Keratinocyte (primary cell): ENCODE measurements around the gene TRIM25. TPM values are rescaled to one million over a fixed set of nuclear protein-coding genes. Genes with fewer than 3 reads are reported as not detected.

ENCODE experiments used
- DNase-seq: peaks from one replicate; pipeline ENCODE4 v3.0.0-alpha.2; 2011; ENCODE audit warnings: low read depth, missing footprints, low spot score
- FAIRE-seq: peaks from 2 replicates; lab custom pipeline; 2011; peaks lifted over from hg19 to GRCh38; lab: Jason Lieb, UNC
- H2AFZ ChIP-seq: 2 replicates; pipeline ENCODE4 v1.6.0; 2012; ENCODE audit warnings: low read length, control low read depth, inconsistent platforms; ENCODE audit not compliant: control insufficient read depth
- H3K27ac ChIP-seq: 2 replicates; pipeline ENCODE4 v1.5.1; 2011; ENCODE audit warnings: low read length; ENCODE audit not compliant: control insufficient read depth, insufficient read depth
- H3K27me3 ChIP-seq: 3 replicates; pipeline ENCODE4 v1.6.0; 2011; ENCODE audit warnings: low read length; ENCODE audit not compliant: control insufficient read depth, insufficient read depth; ENCODE audit errors: extremely low read depth
- H3K36me3 ChIP-seq, 2 experiments: 2 replicates in 1 of 2; 3 replicates in 1 of 2; pipeline ENCODE4 v1.5.1; 2011; ENCODE audit warnings: low read length in 2 of 2, mild to moderate bottlenecking in 1 of 2; ENCODE audit not compliant: control insufficient read depth in 2 of 2, insufficient read depth in 2 of 2; ENCODE audit errors: extremely low read depth in 1 of 2
- H3K4me1 ChIP-seq: 3 replicates; pipeline ENCODE4 v1.5.1; 2011; ENCODE audit warnings: low read length; ENCODE audit not compliant: control insufficient read depth, insufficient read depth; ENCODE audit errors: extremely low read depth
- H3K4me2 ChIP-seq: 3 replicates; pipeline ENCODE4 v1.6.0; 2011; ENCODE audit warnings: low read depth, low read length; ENCODE audit not compliant: control insufficient read depth, insufficient read depth; ENCODE audit errors: extremely low read depth
- H3K4me3 ChIP-seq, 3 experiments: fragments of 200-600 bp in 1 of 3; sonication (generic) in 1 of 3; 2 replicates in 2 of 3; 3 replicates in 1 of 3; pipeline ENCODE4 v1.5.1; 2011 to 2016; ENCODE audit warnings: low read length in 3 of 3, mild to moderate bottlenecking in 3 of 3, control low read depth in 2 of 3, inconsistent platforms in 1 of 3, low read depth in 1 of 3, mixed read lengths in 1 of 3, mixed run types in 1 of 3, moderate library complexity in 1 of 3; ENCODE audit not compliant: control insufficient read depth in 2 of 3, insufficient read depth in 2 of 3; ENCODE audit errors: extremely low read depth in 1 of 3
- H3K79me2 ChIP-seq: 2 replicates; pipeline ENCODE4 v1.6.0; 2012; ENCODE audit warnings: low read length; ENCODE audit not compliant: control insufficient read depth, insufficient read depth
- H3K9ac ChIP-seq: 3 replicates; pipeline ENCODE4 v1.6.0; 2011; ENCODE audit warnings: low read length; ENCODE audit not compliant: control insufficient read depth, insufficient read depth; ENCODE audit errors: extremely low read depth
- H3K9me1 ChIP-seq: 3 replicates; pipeline ENCODE4 v1.6.0; 2011; ENCODE audit warnings: low read length; ENCODE audit not compliant: control insufficient read depth, insufficient read depth; ENCODE audit errors: extremely low read depth
- H3K9me3 ChIP-seq: 2 replicates; pipeline ENCODE4 v1.5.1; 2012; ENCODE audit warnings: low read depth, low read length; ENCODE audit not compliant: control insufficient read depth
- H4K20me1 ChIP-seq: 3 replicates; pipeline ENCODE4 v1.6.0; 2011; ENCODE audit warnings: low read length; ENCODE audit not compliant: control insufficient read depth, insufficient read depth; ENCODE audit errors: extremely low read depth
- EZH2 ChIP-seq: IDR thresholded peaks from one replicate; pipeline ENCODE4 v1.6.1; 2012; ENCODE audit warnings: inconsistent platforms, mild to moderate bottlenecking, low read length, moderate library complexity
- dilution Hi-C: fragments of 300-500 bp; cut with MboI; formaldehyde crosslinking; loops from one replicate; pipeline ENCODE4 v1.7.0; 2020; ENCODE audit warnings: low sequenced_read_pairs; ENCODE audit not compliant: extremely low pct_ligation_motif_present
- polyA plus RNA-seq, 5 experiments: library from polyadenylated mRNA; depleted of rRNA in 3 of 5; stranded (reverse) in 3 of 5; stranded (forward) in 1 of 5; unstranded in 1 of 5; fragments of >200 nt; gene quantifications; 1 replicate in 1 of 5; 2 replicates in 3 of 5; 3 replicates in 1 of 5; pipeline versions ENCODE4 v1.2.1 to v1.2.3, GENCODE V29; 2011 to 2012; ENCODE audit warnings: missing spikeins in 2 of 5, low read depth in 1 of 5, low replicate concordance in 1 of 5
- TF ChIP-seq, protein P1 (sequence below), 3 experiments: IDR thresholded peaks in 1 of 3; conservative IDR thresholded peaks in 1 of 3; optimal IDR thresholded peaks in 1 of 3; 2 replicates in 2 of 3; 3 replicates in 1 of 3; pipeline versions ENCODE3 to v1.5.1; 2011; ENCODE audit warnings: low read length in 3 of 3, mild to moderate bottlenecking in 3 of 3, moderate library complexity in 2 of 3, control low read depth in 1 of 3, inconsistent platforms in 1 of 3; ENCODE audit not compliant: insufficient read depth in 2 of 3; ENCODE audit errors: extremely low read depth in 1 of 3

The TRIM25 gene
- polyA plus RNA-seq, 1 donor (not counting 4 experiments of a cell fraction or from before 2014, with no cell fraction given): 60.3 TPM

GRCh38 chr17:56956992-56957391 lies 43.1 kb upstream of the TRIM25 start:
- FAIRE-seq: no peak
- no peak for DNase-seq
- no peaks in the 10 kb centered on the region for H3K9me3 ChIP-seq
- no peak overlapping the region for H3K27ac ChIP-seq
- H3K9me1 ChIP-seq: no peaks in the 10 kb centered on the region
- peaks cover 14% of the 10 kb centered on the region for H3K4me1 ChIP-seq
- peaks cover 0 to 3% of the 10 kb centered on the region in 2 experiments for H3K36me3 ChIP-seq
- no peaks in the 10 kb centered on the region for H4K20me1 ChIP-seq
- H3K79me2 ChIP-seq: peaks cover 44% of the 10 kb centered on the region
- H3K4me3 ChIP-seq: no peak overlapping the region
- no peak overlapping the region for H2AFZ ChIP-seq
- H3K27me3 ChIP-seq: no peaks in the 10 kb centered on the region
- dilution Hi-C loops: no loop called here
- no peak for TF ChIP-seq EZH2
- TF ChIP-seq, protein P1, sequence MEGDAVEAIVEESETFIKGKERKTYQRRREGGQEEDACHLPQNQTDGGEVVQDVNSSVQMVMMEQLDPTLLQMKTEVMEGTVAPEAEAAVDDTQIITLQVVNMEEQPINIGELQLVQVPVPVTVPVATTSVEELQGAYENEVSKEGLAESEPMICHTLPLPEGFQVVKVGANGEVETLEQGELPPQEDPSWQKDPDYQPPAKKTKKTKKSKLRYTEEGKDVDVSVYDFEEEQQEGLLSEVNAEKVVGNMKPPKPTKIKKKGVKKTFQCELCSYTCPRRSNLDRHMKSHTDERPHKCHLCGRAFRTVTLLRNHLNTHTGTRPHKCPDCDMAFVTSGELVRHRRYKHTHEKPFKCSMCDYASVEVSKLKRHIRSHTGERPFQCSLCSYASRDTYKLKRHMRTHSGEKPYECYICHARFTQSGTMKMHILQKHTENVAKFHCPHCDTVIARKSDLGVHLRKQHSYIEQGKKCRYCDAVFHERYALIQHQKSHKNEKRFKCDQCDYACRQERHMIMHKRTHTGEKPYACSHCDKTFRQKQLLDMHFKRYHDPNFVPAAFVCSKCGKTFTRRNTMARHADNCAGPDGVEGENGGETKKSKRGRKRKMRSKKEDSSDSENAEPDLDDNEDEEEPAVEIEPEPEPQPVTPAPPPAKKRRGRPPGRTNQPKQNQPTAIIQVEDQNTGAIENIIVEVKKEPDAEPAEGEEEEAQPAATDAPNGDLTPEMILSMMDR (optimal IDR thresholded peaks at IDR 0.05 in 1 of 3, IDR thresholded peaks at IDR 0.05 in 1 of 3, conservative IDR thresholded peaks at IDR 0.05 in 1 of 3; ENCODE audit: extremely low read depth in 1 of 3, insufficient read depth in 2 of 3, low read length in 3 of 3): no peak
- H3K4me2 ChIP-seq: no peak overlapping the region
- H3K9ac ChIP-seq: no peak overlapping the region

DNA sequence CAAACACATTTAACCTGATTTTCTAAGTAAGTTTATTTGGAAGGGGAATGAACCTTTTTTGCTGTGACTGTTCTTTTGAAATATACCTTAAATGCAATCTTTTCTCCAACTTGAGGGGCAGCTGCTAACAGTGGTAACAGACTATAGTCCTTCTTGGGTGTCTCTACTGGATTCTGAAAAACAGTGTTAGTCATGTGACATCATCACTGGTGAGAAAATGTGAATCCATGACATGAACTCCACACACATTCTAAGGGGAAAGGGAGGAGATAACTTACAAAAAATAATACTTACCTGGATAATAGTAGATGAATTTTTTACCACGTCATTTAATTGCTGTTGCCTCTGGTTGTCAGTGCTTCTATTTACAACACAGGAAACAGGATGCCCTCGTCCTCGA lies 35.7 kb upstream of the TRIM25 start:
- FAIRE-seq: no peak
- H3K9me1 ChIP-seq: no peaks in the 10 kb centered on the region
- peaks cover 10% of the 10 kb centered on the region for H3K79me2 ChIP-seq
- no peak overlapping the region for H2AFZ ChIP-seq
- H3K27me3 ChIP-seq: no peaks in the 10 kb centered on the region
- no peak overlapping the region for H3K9ac ChIP-seq
- no peak for DNase-seq
- H3K4me3 ChIP-seq: no peak overlapping the region
- H3K36me3 ChIP-seq: peaks cover 3 to 5% of the 10 kb centered on the region in 2 experiments
- dilution Hi-C loops: no loop called here
- no peak for TF ChIP-seq EZH2
- TF ChIP-seq, protein P1 (optimal IDR thresholded peaks at IDR 0.05 in 1 of 3, IDR thresholded peaks at IDR 0.05 in 1 of 3, conservative IDR thresholded peaks at IDR 0.05 in 1 of 3; ENCODE audit: extremely low read depth in 1 of 3, insufficient read depth in 2 of 3, low read length in 3 of 3): no peak
- H4K20me1 ChIP-seq: no peaks in the 10 kb centered on the region
- H3K27ac ChIP-seq: no peak overlapping the region
- no peak overlapping the region for H3K4me2 ChIP-seq
- no peaks in the 10 kb centered on the region for H3K9me3 ChIP-seq
- H3K4me1 ChIP-seq: peaks cover 3% of the 10 kb centered on the region
